Measurements from ENCODE around the gene RESP18.
A peak's percentile ranks its signal among the peaks of the same experiment; 100 is the strongest.

Gene RESP18

DNA sequence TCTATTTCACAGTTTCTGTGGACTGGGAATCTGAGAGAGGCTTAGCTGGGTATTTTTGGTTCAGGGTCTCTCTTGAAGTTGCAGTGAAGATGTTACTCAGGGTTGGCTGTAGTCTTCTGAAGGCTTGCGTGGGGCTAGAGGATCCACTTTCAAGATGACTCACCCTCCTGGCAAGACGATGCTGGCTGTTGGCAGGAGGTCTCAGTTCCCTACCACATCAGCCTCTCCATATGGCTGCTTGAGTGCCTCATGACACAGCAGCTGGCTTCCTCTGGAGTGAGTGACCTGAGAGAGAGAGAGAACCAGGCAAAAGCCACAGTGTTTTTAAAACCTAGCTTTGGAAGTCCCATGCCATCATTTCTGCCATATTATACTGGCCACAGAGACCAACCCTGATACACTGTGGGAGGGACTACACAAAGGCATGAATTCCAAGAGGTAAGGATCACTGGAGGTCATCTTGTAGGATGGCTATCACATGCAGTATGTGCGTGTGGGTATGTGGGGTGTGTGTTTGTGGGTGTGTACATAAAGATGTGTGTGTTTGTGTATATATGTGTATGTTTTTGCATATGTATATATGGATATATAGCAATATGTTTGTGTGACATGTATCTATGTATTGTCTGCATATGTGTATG lies 30.1 kb upstream of the RESP18 start:
- H3K9me2 ChIP-seq (replicated peaks; ENCODE audit: insufficient read depth, low read length) = no peaks in the 10 kb centered on the region
- H3K4me1 ChIP-seq (ENCODE audit: low read length) = peaks cover 14% of the 10 kb centered on the region
- H2AFZ ChIP-seq (ENCODE audit: low read length) = no peak overlapping the region
- peak; percentile 56 for DNase-seq
- no peaks in the 10 kb centered on the region for H3K79me2 ChIP-seq (ENCODE audit: low read length)
- no peaks in the 10 kb centered on the region for H3K36me3 ChIP-seq (replicated peaks; ENCODE audit: insufficient read depth, low read length)
- H3K4me2 ChIP-seq (ENCODE audit: low read depth, low read length) = no peak overlapping the region
- H3K27me3 ChIP-seq (replicated peaks; ENCODE audit: insufficient read depth, low read length) = peaks cover 10% of the 10 kb centered on the region; the same call in 1 of the 2 replicates
- H4K20me1 ChIP-seq (ENCODE audit: insufficient read depth, low read length) = no peaks in the 10 kb centered on the region
- H3K4me3 ChIP-seq (ENCODE audit: low read length) = no peak overlapping the region
- no peak overlapping the region for H3K9ac ChIP-seq (ENCODE audit: low read length)
- H3K27ac ChIP-seq (ENCODE audit: low read length) = peak overlapping the region; percentile 6; the same call in 1 of the 2 replicates
- H3K9me3 ChIP-seq (replicated peaks; ENCODE audit: insufficient read depth, low read length) = no peaks in the 10 kb centered on the region
- TF ChIP-seq EZH2phosphoT487 (IDR thresholded peaks at IDR 0.05; ENCODE audit: low read length) = no peak
- peaks cover 7% of the 10 kb centered on the region for H3F3A ChIP-seq (ENCODE audit: insufficient read depth, low read length)

DNA sequence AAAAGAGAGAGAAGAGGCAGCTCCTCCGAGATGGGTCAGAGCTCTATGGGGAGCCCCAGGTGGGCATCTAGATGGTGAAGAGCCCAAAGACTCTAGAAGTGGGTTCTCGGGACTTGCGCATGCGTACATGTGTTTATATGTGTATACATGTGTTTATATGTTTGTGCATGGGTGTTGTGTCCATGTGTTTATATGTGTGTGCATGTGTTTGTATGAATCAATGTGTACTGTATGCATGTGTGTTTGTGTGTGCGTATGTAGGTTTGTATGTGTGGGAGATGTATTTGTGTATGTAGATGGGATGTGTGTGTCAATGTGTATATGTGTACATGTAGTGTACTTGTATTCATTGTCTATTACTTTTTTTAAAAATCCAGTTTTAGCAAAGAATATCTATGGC lies 29.5 kb upstream of the RESP18 start:
- Histone ChIP-seq H3K36me3 (replicated peaks; ENCODE audit: insufficient read depth, low read length) (no peaks in the 10 kb centered on the region), H2AFZ (ENCODE audit: low read length) (no peak overlapping the region), H3F3A (ENCODE audit: insufficient read depth, low read length) (peaks cover 7% of the 10 kb centered on the region), H3K4me1 (ENCODE audit: low read length) (peaks cover 14% of the 10 kb centered on the region), H3K4me3 (ENCODE audit: low read length) (no peak overlapping the region), H4K20me1 (ENCODE audit: insufficient read depth, low read length) (no peaks in the 10 kb centered on the region), H3K9me3 (replicated peaks; ENCODE audit: insufficient read depth, low read length) (no peaks in the 10 kb centered on the region), H3K4me2 (ENCODE audit: low read depth, low read length) (no peak overlapping the region), H3K9ac (ENCODE audit: low read length) (no peak overlapping the region), H3K9me2 (replicated peaks; ENCODE audit: insufficient read depth, low read length) (no peaks in the 10 kb centered on the region), H3K79me2 (ENCODE audit: low read length) (no peaks in the 10 kb centered on the region), H3K27ac (ENCODE audit: low read length) (peak overlapping the region; percentile 6; the same call in 1 of the 2 replicates), H3K27me3 (replicated peaks; ENCODE audit: insufficient read depth, low read length) (peaks cover 10% of the 10 kb centered on the region; the same call in 1 of the 2 replicates)
- TF ChIP-seq EZH2 (optimal IDR thresholded peaks at IDR 0.05; ENCODE audit: low read depth, low read length) (no peak), EZH2phosphoT487 (IDR thresholded peaks at IDR 0.05; ENCODE audit: low read length) (no peak)
- TF ChIP-seq, protein P1, sequence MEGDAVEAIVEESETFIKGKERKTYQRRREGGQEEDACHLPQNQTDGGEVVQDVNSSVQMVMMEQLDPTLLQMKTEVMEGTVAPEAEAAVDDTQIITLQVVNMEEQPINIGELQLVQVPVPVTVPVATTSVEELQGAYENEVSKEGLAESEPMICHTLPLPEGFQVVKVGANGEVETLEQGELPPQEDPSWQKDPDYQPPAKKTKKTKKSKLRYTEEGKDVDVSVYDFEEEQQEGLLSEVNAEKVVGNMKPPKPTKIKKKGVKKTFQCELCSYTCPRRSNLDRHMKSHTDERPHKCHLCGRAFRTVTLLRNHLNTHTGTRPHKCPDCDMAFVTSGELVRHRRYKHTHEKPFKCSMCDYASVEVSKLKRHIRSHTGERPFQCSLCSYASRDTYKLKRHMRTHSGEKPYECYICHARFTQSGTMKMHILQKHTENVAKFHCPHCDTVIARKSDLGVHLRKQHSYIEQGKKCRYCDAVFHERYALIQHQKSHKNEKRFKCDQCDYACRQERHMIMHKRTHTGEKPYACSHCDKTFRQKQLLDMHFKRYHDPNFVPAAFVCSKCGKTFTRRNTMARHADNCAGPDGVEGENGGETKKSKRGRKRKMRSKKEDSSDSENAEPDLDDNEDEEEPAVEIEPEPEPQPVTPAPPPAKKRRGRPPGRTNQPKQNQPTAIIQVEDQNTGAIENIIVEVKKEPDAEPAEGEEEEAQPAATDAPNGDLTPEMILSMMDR (IDR thresholded peaks at IDR 0.05; ENCODE audit: low read length) = no peak
- DNase-seq = no peak

DNA sequence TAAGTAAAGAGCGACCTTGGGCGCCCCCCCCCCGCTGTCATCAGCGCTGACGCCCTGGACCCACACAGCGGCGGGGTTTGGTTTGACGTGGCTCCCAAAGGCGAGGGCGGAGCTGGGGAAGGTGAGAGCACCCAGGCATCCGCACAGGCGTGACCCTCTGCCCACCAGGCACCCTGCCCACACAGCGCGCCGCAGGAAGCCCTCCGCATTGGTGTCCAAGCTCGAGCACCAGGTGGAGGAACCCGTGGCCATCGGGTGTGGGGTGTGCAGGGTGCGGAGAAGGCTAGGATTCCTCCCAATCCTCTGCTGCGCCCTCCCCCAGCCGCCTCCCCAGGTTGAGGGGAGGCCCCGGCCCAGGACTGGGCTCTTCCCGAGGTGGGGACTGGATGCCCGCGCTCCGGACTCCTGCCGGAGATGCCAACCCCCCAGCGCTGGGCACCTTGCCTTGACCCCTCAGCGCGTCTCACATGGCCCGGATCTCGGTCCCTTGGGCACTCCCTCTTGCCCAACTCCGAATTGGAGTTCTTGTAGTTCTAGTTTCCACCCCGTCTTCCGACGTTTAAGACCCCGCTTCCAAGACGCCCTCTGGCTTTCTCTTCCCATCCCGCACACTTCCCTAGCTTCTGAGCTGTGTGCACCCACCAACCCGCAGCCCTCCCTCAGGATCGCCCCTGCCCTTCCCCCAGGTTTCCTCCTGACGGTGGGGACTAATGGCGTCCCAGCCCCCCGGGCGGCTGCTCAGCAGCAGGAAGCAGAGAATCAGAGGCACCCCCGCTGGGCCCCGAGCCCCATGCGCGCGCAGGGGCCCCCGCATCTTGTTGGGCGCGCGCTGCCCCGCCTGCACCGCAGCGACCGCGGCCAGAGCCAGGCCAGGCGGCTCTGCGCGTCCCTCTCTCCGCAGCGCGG lies 25.9 kb upstream of the RESP18 start:
- Histone ChIP-seq H2AFZ (ENCODE audit: low read length) (no peak overlapping the region), H3K4me1 (ENCODE audit: low read length) (peaks cover 14% of the 10 kb centered on the region), H3K4me3 (ENCODE audit: low read length) (no peak overlapping the region), H3K27ac (ENCODE audit: low read length) (no peak overlapping the region), H4K20me1 (ENCODE audit: insufficient read depth, low read length) (no peaks in the 10 kb centered on the region), H3K27me3 (replicated peaks; ENCODE audit: insufficient read depth, low read length) (peaks cover 10% of the 10 kb centered on the region; the same call in 1 of the 2 replicates), H3K36me3 (replicated peaks; ENCODE audit: insufficient read depth, low read length) (no peaks in the 10 kb centered on the region), H3K9ac (ENCODE audit: low read length) (no peak overlapping the region), H3F3A (ENCODE audit: insufficient read depth, low read length) (peaks cover 7% of the 10 kb centered on the region), H3K9me2 (replicated peaks; ENCODE audit: insufficient read depth, low read length) (no peaks in the 10 kb centered on the region), H3K4me2 (ENCODE audit: low read depth, low read length) (no peak overlapping the region), H3K79me2 (ENCODE audit: low read length) (no peaks in the 10 kb centered on the region), H3K9me3 (replicated peaks; ENCODE audit: insufficient read depth, low read length) (no peaks in the 10 kb centered on the region)
- no peak for DNase-seq
- no peak for TF ChIP-seq EZH2 (optimal IDR thresholded peaks at IDR 0.05; ENCODE audit: low read depth, low read length)
- TF ChIP-seq, protein P1 (IDR thresholded peaks at IDR 0.05; ENCODE audit: low read length) = no peak

Measured in MM.1S (cell line).